HepG2 (cell line): ENCODE data around the gene ZMYND8. TPM values are rescaled to one million over a fixed set of nuclear protein-coding genes. Genes with fewer than 3 reads are reported as not detected.

Experiments used
- ATAC-seq: fragments of 200-7000 bp; cut with Tn5 transposase; 3 replicates; pipeline ENCODE4 v1.9.1; 2020; ENCODE audit warnings: mild to moderate bottlenecking, moderate library complexity
- BruUV-seq: library from RNA; stranded (reverse); fragments of 400-500 nt; replicated peaks from 2 replicates; lab custom pipeline; 2021; lab: Mats Ljungman, UMichigan
- CTCF ChIA-PET: fragments of 300-600 bp; formaldehyde crosslinking; extraction: SDS; loops from one replicate; lab custom pipeline; 2021; ENCODE audit warnings: low total read pairs, inconsistent platforms, low intra/inter-chr PET ratio; lab: Yijun Ruan, JAX
- POLR2A ChIA-PET: fragments of 350-600 bp; sonication (Branson Sonifier 250); formaldehyde crosslinking; loops from one replicate; lab custom pipeline; 2020; ENCODE audit warnings: antibody characterized with exemption, inconsistent platforms; lab: Yijun Ruan, JAX
- DNase-seq: peaks from one replicate; pipeline ENCODE4 v3.0.0-alpha.2; 2015; ENCODE audit warnings: low spot score
- FAIRE-seq: peaks from 3 replicates; lab custom pipeline; 2011; peaks lifted over from hg19 to GRCh38; lab: Jason Lieb, UNC
- H2AFZ ChIP-seq: one replicate; pipeline ENCODE4 v1.6.1; 2011; ENCODE audit warnings: low read length, inconsistent platforms
- H3K27ac ChIP-seq: fragments of 300-600 bp; 3 replicates; pipeline ENCODE4 v1.8.0; 2011; ENCODE audit warnings: mixed run types, mild to moderate bottlenecking, mixed read lengths, low read length, inconsistent platforms; ENCODE audit not compliant: insufficient read depth; ENCODE audit errors: extremely low read length
- H3K27me3 ChIP-seq, 2 experiments: fragments of 200-600 bp in 1 of 2; 2 replicates in 1 of 2; 3 replicates in 1 of 2; pipeline versions ENCODE4 v1.6.0 to v1.8.0; 2011; ENCODE audit warnings: low read length in 2 of 2, mild to moderate bottlenecking in 2 of 2, moderate library complexity in 2 of 2, inconsistent platforms in 1 of 2; ENCODE audit not compliant: insufficient read depth in 2 of 2, control insufficient read depth in 1 of 2
- H3K36me3 ChIP-seq, 2 experiments: fragments of 200-600 bp in 1 of 2; replicated peaks in 1 of 2; 2 replicates in 1 of 2; 3 replicates in 1 of 2; pipeline versions ENCODE4 v1.5.1 to v1.8.0; 2011; ENCODE audit warnings: low read length in 2 of 2, inconsistent platforms in 1 of 2; ENCODE audit not compliant: insufficient read depth in 2 of 2, control insufficient read depth in 1 of 2
- H3K4me1 ChIP-seq: 2 replicates; pipeline ENCODE4 v1.5.1; 2012; ENCODE audit warnings: low read length, inconsistent platforms; ENCODE audit not compliant: insufficient read depth
- H3K4me2 ChIP-seq: 2 replicates; pipeline ENCODE4 v1.6.0; 2011; ENCODE audit warnings: low read depth, low read length, inconsistent platforms
- H3K4me3 ChIP-seq, 3 experiments: fragments of 200-600 bp in 1 of 3; sonication (generic), shearing (Covaris generic) in 1 of 3; replicated peaks in 1 of 3; 2 replicates each; pipeline ENCODE4 v1.5.1; 2011 to 2016; ENCODE audit warnings: low read length in 3 of 3, inconsistent platforms in 2 of 3, low read depth in 2 of 3, mild to moderate bottlenecking in 2 of 3, control low read depth in 1 of 3, mixed read lengths in 1 of 3; ENCODE audit not compliant: insufficient read depth in 1 of 3
- H3K79me2 ChIP-seq: one replicate; pipeline ENCODE4 v1.6.1; 2011; ENCODE audit warnings: low read length, inconsistent platforms; ENCODE audit not compliant: insufficient read depth
- H3K9ac ChIP-seq: 2 replicates; pipeline ENCODE4 v1.6.0; 2011; ENCODE audit warnings: mild to moderate bottlenecking, low read depth, low read length, inconsistent platforms; ENCODE audit not compliant: insufficient read depth
- H3K9me3 ChIP-seq: 2 replicates; pipeline ENCODE4 v1.5.1; 2012; ENCODE audit warnings: mild to moderate bottlenecking, low read length
- H4K20me1 ChIP-seq: 2 replicates; pipeline ENCODE4 v1.6.0; 2011; ENCODE audit warnings: inconsistent platforms, mild to moderate bottlenecking, low read length, moderate library complexity; ENCODE audit not compliant: insufficient read depth
- ARNTL ChIP-seq: sonication (generic); formaldehyde crosslinking; IDR thresholded peaks from 2 replicates; pipeline ENCODE4 v1.4.0; 2020; ENCODE audit warnings: mild to moderate bottlenecking, missing genetic modification reagents
- CEBPG ChIP-seq: IDR thresholded peaks from 2 replicates; pipeline ENCODE4 v1.6.1; 2016
- HHEX ChIP-seq: IDR thresholded peaks from 2 replicates; pipeline ENCODE4 v1.6.1; 2016; ENCODE audit warnings: control low read depth
- ISL2 ChIP-seq: sonication (generic); formaldehyde crosslinking; IDR thresholded peaks from 2 replicates; pipeline ENCODE4 v1.5.0; 2020; ENCODE audit warnings: missing genetic modification reagents
- MTA3 ChIP-seq: sonication (generic); formaldehyde crosslinking; IDR thresholded peaks from 2 replicates; pipeline ENCODE4 v1.4.0; 2020; ENCODE audit warnings: missing genetic modification reagents
- PCBP2 ChIP-seq: fragments of 200-400 bp; formaldehyde crosslinking; optimal IDR thresholded peaks from 2 replicates; pipeline ENCODE3; 2018; ENCODE audit warnings: low read length, low read depth; ENCODE audit not compliant: poor library complexity, severe bottlenecking
- PREB ChIP-seq: sonication (generic); formaldehyde crosslinking; IDR thresholded peaks from 2 replicates; pipeline ENCODE4 v1.4.0; 2020; ENCODE audit warnings: missing genetic modification reagents
- PRMT3 ChIP-seq: sonication (generic); formaldehyde crosslinking; IDR thresholded peaks from 2 replicates; pipeline ENCODE4 v1.8.1; 2022; ENCODE audit warnings: low read depth, mild to moderate bottlenecking, moderate library complexity, missing genetic modification reagents, borderline replicate concordance
- SNRNP70 ChIP-seq: fragments of 200-400 bp; formaldehyde crosslinking; IDR thresholded peaks from 2 replicates; pipeline ENCODE4 v1.6.1; 2017; ENCODE audit warnings: mild to moderate bottlenecking, low read depth, low read length, moderate library complexity
- TCF12 ChIP-seq, 2 experiments: fragments of 450-650 bp in 1 of 2; sonication (generic) in 1 of 2; formaldehyde crosslinking in 1 of 2; IDR thresholded peaks; 2 replicates each; pipeline versions ENCODE4 v1.6.1 to v1.8.0; 2017 to 2022; ENCODE audit warnings: antibody characterized with exemption in 1 of 2, mild to moderate bottlenecking in 1 of 2, missing genetic modification reagents in 1 of 2, moderate library complexity in 1 of 2
- ZBTB26 ChIP-seq: IDR thresholded peaks from 2 replicates; pipeline ENCODE4 v1.6.1; 2016; ENCODE audit warnings: missing compliant biosample characterization, missing genetic modification reagents, borderline replicate concordance
- ZKSCAN8 ChIP-seq: IDR thresholded peaks from 2 replicates; pipeline ENCODE4 v1.6.1; 2016; ENCODE audit warnings: borderline replicate concordance, missing genetic modification reagents, missing compliant biosample characterization
- ZNF24 ChIP-seq: fragments of 450-650 bp; IDR thresholded peaks from 2 replicates; pipeline ENCODE4 v1.6.1; 2017; ENCODE audit warnings: antibody characterized with exemption, mild to moderate bottlenecking
- ZNF264 ChIP-seq: sonication (generic); formaldehyde crosslinking; IDR thresholded peaks from 2 replicates; pipeline ENCODE4 v1.4.0; 2020; ENCODE audit warnings: missing genetic modification reagents
- ZNF543 ChIP-seq: sonication (generic); formaldehyde crosslinking; IDR thresholded peaks from 2 replicates; pipeline ENCODE4 v1.4.0; 2020; ENCODE audit warnings: mild to moderate bottlenecking, missing genetic modification reagents
- ZNF780A ChIP-seq: sonication (generic); formaldehyde crosslinking; IDR thresholded peaks from 2 replicates; pipeline ENCODE4 v1.8.0; 2022; ENCODE audit warnings: mild to moderate bottlenecking, missing genetic modification reagents, moderate library complexity
- ZNF891 ChIP-seq: sonication (generic); formaldehyde crosslinking; IDR thresholded peaks from 2 replicates; pipeline ENCODE4 v1.5.0; 2020; ENCODE audit warnings: mild to moderate bottlenecking, missing genetic modification reagents
- WGBS: methylation state at CpG from one replicate; pipeline ENCODE4 v1.1.6; 2017; ENCODE audit warnings: low lambda C conversion rate; 5-methylcytosine and 5-hydroxymethylcytosine counted together
- in situ Hi-C: cut with HindIII; loops from 2 replicates; pipeline ENCODE4 v1.10.0; 2017; ENCODE audit warnings: low pct_unique_long_range_greater_than_20kb; ENCODE audit not compliant: extremely low pct_ligation_motif_present
- intact Hi-C: fragments of 100-400 bp; cut with micrococcal nuclease; formaldehyde crosslinking; loops from one replicate; pipeline ENCODE4 v1.10.0; 2022; ENCODE audit not compliant: unreplicated experiment
- polyA plus RNA-seq, 8 experiments: library from polyadenylated mRNA; depleted of rRNA in 3 of 8; stranded (reverse) in 7 of 8; unstranded in 1 of 8; fragments of >200 nt; fragmentation: Illumina TruSeq in 4 of 8; extraction: Trizol in 4 of 8; gene quantifications; 2 replicates each; pipeline versions ENCODE4 v1.2.1 to v1.2.3, GENCODE V29; 2011 to 2016; ENCODE audit warnings: low read depth in 4 of 8, missing spikeins in 1 of 8, mixed read lengths in 1 of 8; ENCODE audit not compliant: insufficient read depth in 1 of 8
- total RNA-seq, 5 experiments: library from RNA; depleted of rRNA; stranded (reverse); fragments of >200 nt; fragmentation: Illumina TruSeq; extraction: Trizol; gene quantifications; 2 replicates each; pipeline ENCODE4 v1.2.3, GENCODE V29; 2016; ENCODE audit warnings: low read depth in 1 of 5
- TF ChIP-seq, protein P1 (sequence below): sonication (generic); formaldehyde crosslinking; IDR thresholded peaks from 2 replicates; pipeline ENCODE4 v1.4.0; 2020; ENCODE audit warnings: missing genetic modification reagents

ZMYND8 gene
- total and polyA plus RNA-seq, 2 of the 13 experiments (the other 11 are each of a cell fraction or from before 2014, with no cell fraction given), result 53.9 to 84.7 TPM

DNA sequence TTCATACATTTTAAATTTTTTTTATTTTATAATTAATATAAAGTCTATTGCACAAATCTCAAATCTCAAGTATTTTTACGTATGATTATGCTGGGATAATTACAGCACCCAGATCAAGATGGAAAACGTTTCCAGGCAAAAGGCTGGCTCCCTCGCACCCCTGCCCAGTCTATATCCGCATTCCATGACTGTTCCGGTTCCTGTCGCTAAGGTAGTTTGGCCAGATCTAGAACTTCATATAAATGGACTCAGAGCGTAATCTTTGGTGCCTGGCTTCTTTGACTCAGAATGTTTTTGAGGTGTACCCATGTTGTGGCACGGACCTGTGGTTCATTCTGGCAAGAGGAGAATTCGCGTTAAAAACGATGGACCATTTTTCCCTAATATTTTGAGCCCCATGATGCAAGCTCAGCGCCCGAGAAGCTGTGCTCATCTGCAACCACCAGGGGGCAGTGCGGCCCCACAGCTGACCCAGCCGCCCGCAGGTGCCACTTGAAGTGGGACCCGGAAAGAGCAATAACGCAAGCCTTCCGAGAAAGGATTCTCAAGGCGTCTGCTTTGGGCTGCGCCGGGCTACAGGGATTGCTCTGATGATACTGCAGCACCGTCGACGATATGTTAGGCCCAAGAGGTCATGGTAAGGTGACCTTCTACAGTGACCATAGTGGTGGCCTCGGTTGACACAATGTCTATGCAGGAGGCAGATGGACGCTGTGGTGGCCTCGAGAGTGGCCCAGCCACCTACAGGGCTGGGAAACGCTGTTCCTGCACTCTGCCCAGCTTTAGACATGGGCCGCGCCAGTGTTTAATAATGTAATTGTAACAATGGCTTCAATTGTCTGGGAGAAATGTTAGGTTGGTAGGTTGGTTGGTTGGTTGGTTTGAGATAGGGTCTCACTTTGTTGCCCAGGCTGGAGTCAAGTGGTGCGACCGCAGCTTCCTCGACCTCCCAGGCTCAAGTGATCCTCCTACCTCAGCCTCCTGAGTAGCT lies 160.1 kb downstream of the ZMYND8 start:
- Histone ChIP-seq H3K4me3 (peak overlapping the region; percentile 15 to 64 (median 44); a peak in 5 of 6 replicates), H2AFZ (peak overlapping the region; percentile 85), H3K9ac (no peak overlapping the region; the same call in 1 of the 2 replicates), H3K79me2 (no peaks in the 10 kb centered on the region), H3K4me1 (peaks cover 41% of the 10 kb centered on the region), H3K36me3 (no peaks in the 10 kb centered on the region), H3K27ac (no peak overlapping the region), H3K27me3 (peaks cover 0 to 7% of the 10 kb centered on the region in 2 experiments; a peak in 3 of 5 replicates), H4K20me1 (no peaks in the 10 kb centered on the region), H3K9me3 (no peaks in the 10 kb centered on the region), H3K4me2 (peak overlapping the region; percentile 95)
- FAIRE-seq (peak; percentile 39), ATAC-seq (peak; percentile 56), DNase-seq (peak; percentile 70)
- in situ Hi-C loops, result loop anchor here (5.0 to 10.0 kb wide), 2 partner anchors 186 to 428 kb away; no protein-coding TSS in a partner anchor
- 33% methylated on average over 24 of the region's 34 CpGs for WGBS
- ChIA-PET CTCF (interaction anchor here (1.0 to 4.1 kb wide), 5 partner anchors 9 to 425 kb away, joined by 5 to 57 read pairs (median 7); no protein-coding TSS in a partner anchor), POLR2A (interaction anchor here (0.9 to 1.3 kb wide), 3 partner anchors 160 to 188 kb away, joined by 4 to 10 read pairs (median 8); partner anchors contain the start of gene ZMYND8)
- intact Hi-C loops, result loop anchor here (1.0 to 2.0 kb wide), 3 partner anchors 77 to 424 kb away; no protein-coding TSS in a partner anchor
- BruUV-seq, result no TSS peak
- TF ChIP-seq TCF12 (IDR thresholded peaks at IDR 0.05) (no peak), TCF12 (CRISPR knock-in tag; IDR thresholded peaks at IDR 0.05) (no peak; the same call in 1 of the 2 replicates), ZNF24 (0 out of 2 replicates have a peak, but pooled peaks have one; percentile 10), HHEX (CRISPR knock-in tag) (no peak), ZBTB26 (peak; percentile 35; the same call in 1 of the 2 replicates), SNRNP70 (no peak), ZNF891 (peak; percentile 95), ZNF264 (CRISPR knock-in tag) (no peak), PREB (CRISPR knock-in tag) (0 out of 2 replicates have a peak, but pooled peaks have one; percentile 84), ARNTL (CRISPR knock-in tag) (no peak), ZKSCAN8 (CRISPR knock-in tag) (peak; percentile 80; the same call in 1 of the 2 replicates), PRMT3 (CRISPR knock-in tag) (0 out of 2 replicates have a peak, but pooled peaks have one; percentile 83), MTA3 (CRISPR knock-in tag) (no peak), CEBPG (peak; percentile 89), PCBP2 (no peak), ZNF543 (no peak), ZNF780A (CRISPR knock-in tag) (no peak), ISL2 (CRISPR knock-in tag) (peak; percentile 49; the same call in 1 of the 2 replicates)
- TF ChIP-seq, protein P1, sequence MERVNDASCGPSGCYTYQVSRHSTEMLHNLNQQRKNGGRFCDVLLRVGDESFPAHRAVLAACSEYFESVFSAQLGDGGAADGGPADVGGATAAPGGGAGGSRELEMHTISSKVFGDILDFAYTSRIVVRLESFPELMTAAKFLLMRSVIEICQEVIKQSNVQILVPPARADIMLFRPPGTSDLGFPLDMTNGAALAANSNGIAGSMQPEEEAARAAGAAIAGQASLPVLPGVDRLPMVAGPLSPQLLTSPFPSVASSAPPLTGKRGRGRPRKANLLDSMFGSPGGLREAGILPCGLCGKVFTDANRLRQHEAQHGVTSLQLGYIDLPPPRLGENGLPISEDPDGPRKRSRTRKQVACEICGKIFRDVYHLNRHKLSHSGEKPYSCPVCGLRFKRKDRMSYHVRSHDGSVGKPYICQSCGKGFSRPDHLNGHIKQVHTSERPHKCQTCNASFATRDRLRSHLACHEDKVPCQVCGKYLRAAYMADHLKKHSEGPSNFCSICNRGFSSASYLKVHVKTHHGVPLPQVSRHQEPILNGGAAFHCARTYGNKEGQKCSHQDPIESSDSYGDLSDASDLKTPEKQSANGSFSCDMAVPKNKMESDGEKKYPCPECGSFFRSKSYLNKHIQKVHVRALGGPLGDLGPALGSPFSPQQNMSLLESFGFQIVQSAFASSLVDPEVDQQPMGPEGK (CRISPR knock-in tag), result no peak
